Measurements from ENCODE around the gene TMPRSS13.

GRCh38 chr11:117851852-117852251 lies 77.3 kb downstream of the TMPRSS13 start:
- TF ChIP-seq CTCF (IDR thresholded peaks at IDR 0.05) (no peak), POLR2AphosphoS5 (IDR thresholded peaks at IDR 0.05) (no peak)

Measured in transverse colon (tissue), 4 donors.